IMR-90 (cell line): ENCODE measurements around the gene GPR161. TPM values are rescaled to one million over a fixed set of nuclear protein-coding genes. Genes with fewer than 3 reads are reported as not detected.

Source experiments
- ATAC-seq: fragments of 200-7000 bp; cut with Tn5 transposase; 2 replicates; pipeline ENCODE4 v1.9.1; 2020; ENCODE audit warnings: low read depth, mild to moderate bottlenecking, moderate library complexity
- BruUV-seq: library from RNA; stranded (reverse); fragments of 400-500 nt; replicated peaks from 2 replicates; lab custom pipeline; 2021; lab: Mats Ljungman, UMichigan
- CTCF ChIA-PET: fragments of 300-600 bp; formaldehyde crosslinking; extraction: SDS; loops from one replicate; lab custom pipeline; 2021; ENCODE audit warnings: antibody characterized with exemption; lab: Yijun Ruan, JAX
- POLR2A ChIA-PET: fragments of 300-600 bp; sonication (Branson Sonifier 250); formaldehyde crosslinking; loops from one replicate; lab custom pipeline; 2022; ENCODE audit warnings: antibody characterized with exemption; ENCODE audit not compliant: unreplicated experiment; lab: Charles Lee
- DNase-seq: peaks from one replicate; pipeline ENCODE4 v3.0.0; 2013
- H2AFZ ChIP-seq: replicated peaks from 2 replicates; pipeline ENCODE3; 2013; ENCODE audit warnings: low read length, mild to moderate bottlenecking; ENCODE audit not compliant: poor library complexity
- H2AK5ac ChIP-seq: 2 replicates; pipeline ENCODE4 v1.6.1; 2013; ENCODE audit warnings: low read depth, low read length, inconsistent platforms
- H2AK9ac ChIP-seq: replicated peaks from 2 replicates; pipeline ENCODE3; 2013; ENCODE audit warnings: mild to moderate bottlenecking, low read depth, low read length, moderate library complexity; ENCODE audit not compliant: poor library complexity
- H2BK120ac ChIP-seq: 2 replicates; pipeline ENCODE4 v1.6.1; 2013; ENCODE audit warnings: low read depth, low read length, inconsistent platforms
- H2BK15ac ChIP-seq: 3 replicates; pipeline ENCODE4 v1.6.1; 2013; ENCODE audit warnings: low read depth, low read length, inconsistent platforms
- H2BK20ac ChIP-seq: 2 replicates; pipeline ENCODE4 v1.6.1; 2013; ENCODE audit warnings: low read depth, mild to moderate bottlenecking, inconsistent platforms, low read length, moderate library complexity
- H2BK5ac ChIP-seq: 2 replicates; pipeline ENCODE4 v1.6.1; 2013; ENCODE audit warnings: mild to moderate bottlenecking, low read depth, low read length, inconsistent platforms; ENCODE audit not compliant: poor library complexity, severe bottlenecking
- H3K14ac ChIP-seq: replicated peaks from 2 replicates; pipeline ENCODE4 v1.6.1; 2013; ENCODE audit warnings: low read depth, low read length, inconsistent platforms
- H3K18ac ChIP-seq: 2 replicates; pipeline ENCODE4 v1.6.1; 2013; ENCODE audit warnings: low read depth, low read length, control low read depth
- H3K23ac ChIP-seq: 2 replicates; pipeline ENCODE4 v1.6.1; 2013; ENCODE audit warnings: low read depth, low read length, inconsistent platforms
- H3K27ac ChIP-seq: 2 replicates; pipeline ENCODE4 v1.5.1; 2013; ENCODE audit warnings: mild to moderate bottlenecking, control low read depth, low read length; ENCODE audit not compliant: insufficient read depth
- H3K27me3 ChIP-seq: 2 replicates; pipeline ENCODE4 v1.6.1; 2013; ENCODE audit warnings: low read length; ENCODE audit not compliant: control insufficient read depth, insufficient read depth
- H3K36me3 ChIP-seq: 2 replicates; pipeline ENCODE4 v1.6.1; 2013; ENCODE audit warnings: low read length, mixed read lengths; ENCODE audit not compliant: control insufficient read depth, insufficient read depth
- H3K4ac ChIP-seq: 2 replicates; pipeline ENCODE4 v1.6.1; 2013; ENCODE audit warnings: low read depth, low read length, inconsistent platforms
- H3K4me1 ChIP-seq: 2 replicates; pipeline ENCODE4 v1.6.1; 2013; ENCODE audit warnings: low read length, mixed read lengths; ENCODE audit not compliant: control insufficient read depth, insufficient read depth
- H3K4me2 ChIP-seq: 2 replicates; pipeline ENCODE4 v1.6.1; 2013; ENCODE audit warnings: low read depth, mild to moderate bottlenecking, control low read depth, low read length, moderate library complexity
- H3K4me3 ChIP-seq: 2 replicates; pipeline ENCODE4 v1.5.1; 2013; ENCODE audit warnings: low read depth, mild to moderate bottlenecking, control low read depth, low read length, moderate library complexity; ENCODE audit not compliant: insufficient read depth
- H3K56ac ChIP-seq: 2 replicates; pipeline ENCODE4 v1.6.1; 2013; ENCODE audit warnings: low read length, inconsistent platforms; ENCODE audit not compliant: insufficient read depth; ENCODE audit errors: extremely low read depth
- H3K79me1 ChIP-seq, 2 experiments: 2 replicates each; pipeline ENCODE4 v1.6.1; 2013; ENCODE audit warnings: low read length in 2 of 2, inconsistent platforms in 1 of 2, low read depth in 1 of 2
- H3K9ac ChIP-seq: 2 replicates; pipeline ENCODE4 v1.6.1; 2013; ENCODE audit warnings: low read depth, low read length, control low read depth
- H3K9me1 ChIP-seq: 2 replicates; pipeline ENCODE4 v1.6.1; 2013; ENCODE audit warnings: low read length, inconsistent platforms; ENCODE audit not compliant: insufficient read depth
- H3K9me3 ChIP-seq: 2 replicates; pipeline ENCODE4 v1.6.1; 2013; ENCODE audit warnings: low read length; ENCODE audit not compliant: control insufficient read depth, insufficient read depth
- H4K20me1 ChIP-seq: 2 replicates; pipeline ENCODE4 v1.6.1; 2013; ENCODE audit warnings: low read length, inconsistent platforms; ENCODE audit not compliant: insufficient read depth
- H4K5ac ChIP-seq: 2 replicates; pipeline ENCODE4 v1.6.1; 2013; ENCODE audit warnings: mild to moderate bottlenecking, low read depth, low read length, control low read depth
- H4K8ac ChIP-seq, 2 experiments: 2 replicates each; pipeline ENCODE4 v1.6.1; 2013; ENCODE audit warnings: low read depth in 2 of 2, low read length in 2 of 2, control low read depth in 1 of 2, inconsistent platforms in 1 of 2
- H4K91ac ChIP-seq: 2 replicates; pipeline ENCODE4 v1.6.1; 2013; ENCODE audit warnings: low read depth, low read length, inconsistent platforms; ENCODE audit not compliant: insufficient read depth
- BHLHE40 ChIP-seq: fragments of 150-350 bp; IDR thresholded peaks from 2 replicates; pipeline ENCODE4 v1.6.1; 2016; ENCODE audit warnings: mild to moderate bottlenecking, low read depth, low read length
- CEBPB ChIP-seq: IDR thresholded peaks from 2 replicates; pipeline ENCODE4 v1.6.1; 2012; ENCODE audit warnings: low read depth, low read length, improper control_type of control experiment
- CHD1 ChIP-seq: IDR thresholded peaks from 2 replicates; pipeline ENCODE4 v1.6.1; 2012; ENCODE audit warnings: low read depth, low read length, improper control_type of control experiment
- MAFK ChIP-seq: IDR thresholded peaks from 2 replicates; pipeline ENCODE4 v1.6.1; 2012; ENCODE audit warnings: low read depth, low read length, improper control_type of control experiment
- NFE2L2 ChIP-seq: fragments of 150-350 bp; IDR thresholded peaks from 2 replicates; pipeline ENCODE4 v1.6.1; 2016; ENCODE audit warnings: low read depth, mild to moderate bottlenecking, low read length
- POLR2A ChIP-seq: IDR thresholded peaks from 2 replicates; pipeline ENCODE4 v1.6.1; 2012; ENCODE audit warnings: mild to moderate bottlenecking, low read depth, low read length
- RAD21 ChIP-seq: IDR thresholded peaks from 2 replicates; pipeline ENCODE4 v1.6.1; 2012; ENCODE audit warnings: low read length, improper control_type of control experiment
- RCOR1 ChIP-seq: IDR thresholded peaks from 2 replicates; pipeline ENCODE4 v1.6.1; 2012; ENCODE audit warnings: mild to moderate bottlenecking, low read length, improper control_type of control experiment; ENCODE audit not compliant: insufficient replicate concordance
- SMC3 ChIP-seq: fragments of 150-350 bp; IDR thresholded peaks from 2 replicates; pipeline ENCODE4 v1.6.1; 2016; ENCODE audit warnings: low read depth, mild to moderate bottlenecking, antibody characterized with exemption, low read length, moderate library complexity
- WGBS, 2 experiments: methylation state at CpG; one replicate each; pipeline versions ENCODE4 v1.1.5 to v1.1.7; 2013; ENCODE audit warnings: missing lambda C conversion rate in 2 of 2; ENCODE audit not compliant: insufficient read length in 1 of 2; ENCODE audit errors: extremely low coverage in 2 of 2; 5-methylcytosine and 5-hydroxymethylcytosine counted together
- dilution Hi-C: fragments of 300-500 bp; cut with HindIII; formaldehyde crosslinking; loops from one replicate; pipeline ENCODE4 v1.14.3; 2018; ENCODE audit warnings: low sequenced_read_pairs; ENCODE audit not compliant: unreplicated experiment
- in situ Hi-C: fragments of 300-500 bp; cut with MboI; formaldehyde crosslinking; loops from 3 replicates; pipeline ENCODE4 v1.14.3; 2019; ENCODE audit warnings: low sequenced_read_pairs, inconsistent platforms, mixed read lengths
- intact Hi-C: fragments of 100-400 bp; cut with micrococcal nuclease; formaldehyde crosslinking; loops from 2 replicates; pipeline ENCODE4 v1.10.0; 2022
- polyA plus RNA-seq, 3 experiments: library from polyadenylated mRNA; depleted of rRNA; stranded (reverse); fragments of >200 nt; gene quantifications; 2 replicates each; pipeline ENCODE4 v1.2.3, GENCODE V29; 2012; ENCODE audit warnings: low replicate concordance in 1 of 3
- total RNA-seq: library from RNA; depleted of rRNA; stranded (reverse); fragments of >200 nt; gene quantifications from 2 replicates; pipeline ENCODE4 v1.2.3, GENCODE V29; 2012
- TF ChIP-seq, protein P1 (sequence below): fragments of 150-350 bp; IDR thresholded peaks from 2 replicates; pipeline ENCODE4 v1.6.1; 2017; ENCODE audit warnings: mild to moderate bottlenecking, antibody characterized with exemption, low read length, low read depth
- TF ChIP-seq, protein P2 (sequence below): fragments of 150-350 bp; IDR thresholded peaks from 2 replicates; pipeline ENCODE4 v1.6.1; 2016; ENCODE audit warnings: low read depth, mild to moderate bottlenecking, low read length, moderate library complexity, borderline replicate concordance

GPR161 gene
- total and polyA plus RNA-seq, 2 of the 4 experiments (the other 2 are of a cell fraction): 12.5 to 13.3 TPM

- no peaks in the 10 kb centered on the region for H3K4me1 ChIP-seq
- WGBS, 2 experiments: no CpG with 5 or more reads among the region's 5 CpGs
- H3K27me3 ChIP-seq: peaks cover 2% of the 10 kb centered on the region; the same call in 1 of the 2 replicates
- no peak overlapping the region for H3K14ac ChIP-seq
- H4K5ac ChIP-seq: no peak overlapping the region
- no peak overlapping the region for H2AK9ac ChIP-seq
- no peaks in the 10 kb centered on the region for H4K20me1 ChIP-seq
- no peak for DNase-seq
- no peak overlapping the region for H3K56ac ChIP-seq
- no peaks in the 10 kb centered on the region for H3K79me1 ChIP-seq
- no peak overlapping the region for H3K4me3 ChIP-seq
- no peak overlapping the region for H2AFZ ChIP-seq
- H2BK15ac ChIP-seq: no peak overlapping the region
- H3K18ac ChIP-seq: no peak overlapping the region
- H2BK5ac ChIP-seq: no peak overlapping the region
- no peak for ATAC-seq
- no peaks in the 10 kb centered on the region for H3K9me3 ChIP-seq
- H4K91ac ChIP-seq: no peak overlapping the region
- no peak for TF ChIP-seq RAD21
- TF ChIP-seq SMC3: no peak
- no peak for TF ChIP-seq NFE2L2
- TF ChIP-seq, protein P1, sequence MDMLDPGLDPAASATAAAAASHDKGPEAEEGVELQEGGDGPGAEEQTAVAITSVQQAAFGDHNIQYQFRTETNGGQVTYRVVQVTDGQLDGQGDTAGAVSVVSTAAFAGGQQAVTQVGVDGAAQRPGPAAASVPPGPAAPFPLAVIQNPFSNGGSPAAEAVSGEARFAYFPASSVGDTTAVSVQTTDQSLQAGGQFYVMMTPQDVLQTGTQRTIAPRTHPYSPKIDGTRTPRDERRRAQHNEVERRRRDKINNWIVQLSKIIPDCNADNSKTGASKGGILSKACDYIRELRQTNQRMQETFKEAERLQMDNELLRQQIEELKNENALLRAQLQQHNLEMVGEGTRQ: no peak
- no peak for TF ChIP-seq RCOR1
- TF ChIP-seq POLR2A: no peak
- TF ChIP-seq BHLHE40: no peak
- TF ChIP-seq, protein P2, sequence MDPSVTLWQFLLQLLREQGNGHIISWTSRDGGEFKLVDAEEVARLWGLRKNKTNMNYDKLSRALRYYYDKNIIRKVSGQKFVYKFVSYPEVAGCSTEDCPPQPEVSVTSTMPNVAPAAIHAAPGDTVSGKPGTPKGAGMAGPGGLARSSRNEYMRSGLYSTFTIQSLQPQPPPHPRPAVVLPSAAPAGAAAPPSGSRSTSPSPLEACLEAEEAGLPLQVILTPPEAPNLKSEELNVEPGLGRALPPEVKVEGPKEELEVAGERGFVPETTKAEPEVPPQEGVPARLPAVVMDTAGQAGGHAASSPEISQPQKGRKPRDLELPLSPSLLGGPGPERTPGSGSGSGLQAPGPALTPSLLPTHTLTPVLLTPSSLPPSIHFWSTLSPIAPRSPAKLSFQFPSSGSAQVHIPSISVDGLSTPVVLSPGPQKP: no peak
- no peak for TF ChIP-seq CEBPB
- TF ChIP-seq CHD1: no peak
- TF ChIP-seq MAFK: no peak
- no peak overlapping the region for H4K8ac ChIP-seq
- H3K23ac ChIP-seq: no peak overlapping the region
- dilution Hi-C loops: no loop called here
- BruUV-seq: no TSS peak
- H3K27ac ChIP-seq: no peak overlapping the region
- H3K9me1 ChIP-seq: no peaks in the 10 kb centered on the region
- H3K4me2 ChIP-seq: no peak overlapping the region
- in situ Hi-C loops: loop anchor here (25.0 kb wide), 1 partner anchor 966 kb away; the partner anchor contains the start of gene ATP1B1
- H2BK120ac ChIP-seq: no peak overlapping the region
- no peak overlapping the region for H2AK5ac ChIP-seq
- ChIA-PET CTCF (interaction anchor here (0.9 kb wide), 1 partner anchor 16 kb away, joined by 4 read pairs; no protein-coding TSS in a partner anchor), POLR2A (no interaction called here)
- H3K36me3 ChIP-seq: no peaks in the 10 kb centered on the region
- H3K4ac ChIP-seq: no peak overlapping the region
- H3K9ac ChIP-seq: no peak overlapping the region
- intact Hi-C loops: no loop called here
- no peak overlapping the region for H2BK20ac ChIP-seq
Measured at GRCh38 chr1:168146160-168146539, 9.4 kb upstream of the GPR161 start.
